HL-60 (cell line): ENCODE measurements around the gene UST.

Source experiments
- DNase-seq, 2 experiments: peaks; one replicate each; pipeline ENCODE4 v3.0.0-alpha.2; 2010 to 2020; ENCODE audit warnings: low read depth in 1 of 2, low spot score in 1 of 2
- H3K27ac ChIP-seq: fragments of 250-450 bp; sonication (Bioruptor Pico); replicated peaks from 2 replicates; pipeline ENCODE4 v1.5.1; 2020; ENCODE audit warnings: mild to moderate bottlenecking, moderate library complexity
- H3K27me3 ChIP-seq: fragments of 250-450 bp; sonication (Bioruptor Pico); 2 replicates; pipeline ENCODE4 v1.5.1; 2021; ENCODE audit warnings: mild to moderate bottlenecking, moderate library complexity; ENCODE audit not compliant: insufficient read depth, poor library complexity, severe bottlenecking
- H3K4me3 ChIP-seq: replicated peaks from 2 replicates; pipeline ENCODE4 v1.5.1; 2011; ENCODE audit warnings: mild to moderate bottlenecking, control low read depth, low read length; ENCODE audit not compliant: insufficient read depth
- GABPA ChIP-seq: IDR thresholded peaks from 2 replicates; pipeline ENCODE4 v1.6.1; 2012; ENCODE audit warnings: low read depth
- POLR2AphosphoS5 ChIP-seq: IDR thresholded peaks from 2 replicates; pipeline ENCODE4 v1.6.1; 2012; ENCODE audit warnings: low read depth
- SPI1 ChIP-seq: IDR thresholded peaks from 2 replicates; pipeline ENCODE4 v1.6.1; 2012; ENCODE audit warnings: low read depth, mild to moderate bottlenecking, borderline replicate concordance
- TF ChIP-seq, protein P1 (sequence below): IDR thresholded peaks from 2 replicates; pipeline ENCODE4 v1.6.1; 2012; ENCODE audit warnings: low read depth; ENCODE audit not compliant: insufficient replicate concordance
- TF ChIP-seq, protein P2 (sequence below): IDR thresholded peaks from one replicate; pipeline ENCODE4 v1.5.1; 2011; ENCODE audit warnings: low read length, control low read depth, inconsistent platforms; ENCODE audit not compliant: insufficient read depth

The UST gene

DNA sequence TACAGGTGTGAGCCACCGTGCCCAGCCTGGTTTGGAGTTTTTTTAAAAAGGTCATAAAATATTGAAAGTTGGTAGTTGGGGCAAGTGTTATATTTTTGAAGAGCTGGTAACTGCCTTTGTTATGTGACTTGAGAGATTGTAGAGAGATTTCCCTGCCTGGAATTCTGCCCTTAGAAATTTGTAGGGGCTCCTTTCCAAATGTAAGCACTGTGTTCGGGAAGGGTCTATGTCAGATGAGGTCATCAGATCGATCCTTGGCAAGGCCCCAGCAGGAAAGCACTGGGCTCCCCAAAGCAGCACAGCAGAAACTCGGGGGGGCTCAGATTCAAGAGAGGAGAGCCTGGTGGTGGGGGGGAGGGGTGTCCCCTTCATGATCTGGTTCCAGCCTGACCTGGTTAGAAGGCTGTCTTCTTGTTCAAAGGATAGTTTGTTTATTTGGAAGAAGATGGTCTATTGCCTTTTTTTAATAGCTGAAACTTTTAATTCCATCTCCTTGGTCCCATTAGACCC, 220.2 kb downstream of the UST start:
- Histone ChIP-seq H3K4me3 (no peak overlapping the region), H3K27ac (no peak overlapping the region), H3K27me3 (peaks cover 5% of the 10 kb centered on the region)
- TF ChIP-seq, protein P1, sequence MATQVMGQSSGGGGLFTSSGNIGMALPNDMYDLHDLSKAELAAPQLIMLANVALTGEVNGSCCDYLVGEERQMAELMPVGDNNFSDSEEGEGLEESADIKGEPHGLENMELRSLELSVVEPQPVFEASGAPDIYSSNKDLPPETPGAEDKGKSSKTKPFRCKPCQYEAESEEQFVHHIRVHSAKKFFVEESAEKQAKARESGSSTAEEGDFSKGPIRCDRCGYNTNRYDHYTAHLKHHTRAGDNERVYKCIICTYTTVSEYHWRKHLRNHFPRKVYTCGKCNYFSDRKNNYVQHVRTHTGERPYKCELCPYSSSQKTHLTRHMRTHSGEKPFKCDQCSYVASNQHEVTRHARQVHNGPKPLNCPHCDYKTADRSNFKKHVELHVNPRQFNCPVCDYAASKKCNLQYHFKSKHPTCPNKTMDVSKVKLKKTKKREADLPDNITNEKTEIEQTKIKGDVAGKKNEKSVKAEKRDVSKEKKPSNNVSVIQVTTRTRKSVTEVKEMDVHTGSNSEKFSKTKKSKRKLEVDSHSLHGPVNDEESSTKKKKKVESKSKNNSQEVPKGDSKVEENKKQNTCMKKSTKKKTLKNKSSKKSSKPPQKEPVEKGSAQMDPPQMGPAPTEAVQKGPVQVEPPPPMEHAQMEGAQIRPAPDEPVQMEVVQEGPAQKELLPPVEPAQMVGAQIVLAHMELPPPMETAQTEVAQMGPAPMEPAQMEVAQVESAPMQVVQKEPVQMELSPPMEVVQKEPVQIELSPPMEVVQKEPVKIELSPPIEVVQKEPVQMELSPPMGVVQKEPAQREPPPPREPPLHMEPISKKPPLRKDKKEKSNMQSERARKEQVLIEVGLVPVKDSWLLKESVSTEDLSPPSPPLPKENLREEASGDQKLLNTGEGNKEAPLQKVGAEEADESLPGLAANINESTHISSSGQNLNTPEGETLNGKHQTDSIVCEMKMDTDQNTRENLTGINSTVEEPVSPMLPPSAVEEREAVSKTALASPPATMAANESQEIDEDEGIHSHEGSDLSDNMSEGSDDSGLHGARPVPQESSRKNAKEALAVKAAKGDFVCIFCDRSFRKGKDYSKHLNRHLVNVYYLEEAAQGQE = no peak
- TF ChIP-seq SPI1 (no peak), POLR2AphosphoS5 (no peak), GABPA (no peak)
- TF ChIP-seq, protein P2, sequence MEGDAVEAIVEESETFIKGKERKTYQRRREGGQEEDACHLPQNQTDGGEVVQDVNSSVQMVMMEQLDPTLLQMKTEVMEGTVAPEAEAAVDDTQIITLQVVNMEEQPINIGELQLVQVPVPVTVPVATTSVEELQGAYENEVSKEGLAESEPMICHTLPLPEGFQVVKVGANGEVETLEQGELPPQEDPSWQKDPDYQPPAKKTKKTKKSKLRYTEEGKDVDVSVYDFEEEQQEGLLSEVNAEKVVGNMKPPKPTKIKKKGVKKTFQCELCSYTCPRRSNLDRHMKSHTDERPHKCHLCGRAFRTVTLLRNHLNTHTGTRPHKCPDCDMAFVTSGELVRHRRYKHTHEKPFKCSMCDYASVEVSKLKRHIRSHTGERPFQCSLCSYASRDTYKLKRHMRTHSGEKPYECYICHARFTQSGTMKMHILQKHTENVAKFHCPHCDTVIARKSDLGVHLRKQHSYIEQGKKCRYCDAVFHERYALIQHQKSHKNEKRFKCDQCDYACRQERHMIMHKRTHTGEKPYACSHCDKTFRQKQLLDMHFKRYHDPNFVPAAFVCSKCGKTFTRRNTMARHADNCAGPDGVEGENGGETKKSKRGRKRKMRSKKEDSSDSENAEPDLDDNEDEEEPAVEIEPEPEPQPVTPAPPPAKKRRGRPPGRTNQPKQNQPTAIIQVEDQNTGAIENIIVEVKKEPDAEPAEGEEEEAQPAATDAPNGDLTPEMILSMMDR = no peak
- no peak for DNase-seq

DNA sequence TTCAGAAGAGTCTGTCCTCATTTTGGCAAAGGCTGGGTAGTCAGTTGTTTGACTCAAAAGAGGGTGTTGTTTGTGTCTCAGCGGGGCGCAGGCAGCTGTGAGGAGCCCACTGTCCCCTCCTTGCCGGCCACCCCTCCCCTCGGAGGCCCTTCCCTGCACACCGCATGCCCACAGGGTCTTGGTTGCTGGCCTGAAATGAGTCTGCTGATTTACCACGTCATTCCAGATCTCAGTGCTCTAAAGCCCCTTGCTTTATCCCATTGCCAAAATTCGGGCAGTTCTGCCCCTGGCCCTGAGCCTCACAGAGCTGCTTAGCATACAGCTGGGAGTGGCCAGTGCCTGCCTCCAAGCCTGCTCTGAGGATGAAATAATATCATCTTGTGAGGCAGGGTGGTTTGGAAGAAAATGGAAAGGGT, 220.7 kb downstream of the UST start:
- no peak for DNase-seq
- H3K27me3 ChIP-seq = peaks cover 5% of the 10 kb centered on the region
- H3K4me3 ChIP-seq = no peak overlapping the region
- TF ChIP-seq, protein P2 = no peak
- TF ChIP-seq, protein P1 = no peak
- TF ChIP-seq POLR2AphosphoS5 (no peak), SPI1 (no peak), GABPA (no peak)
- no peak overlapping the region for H3K27ac ChIP-seq

DNA sequence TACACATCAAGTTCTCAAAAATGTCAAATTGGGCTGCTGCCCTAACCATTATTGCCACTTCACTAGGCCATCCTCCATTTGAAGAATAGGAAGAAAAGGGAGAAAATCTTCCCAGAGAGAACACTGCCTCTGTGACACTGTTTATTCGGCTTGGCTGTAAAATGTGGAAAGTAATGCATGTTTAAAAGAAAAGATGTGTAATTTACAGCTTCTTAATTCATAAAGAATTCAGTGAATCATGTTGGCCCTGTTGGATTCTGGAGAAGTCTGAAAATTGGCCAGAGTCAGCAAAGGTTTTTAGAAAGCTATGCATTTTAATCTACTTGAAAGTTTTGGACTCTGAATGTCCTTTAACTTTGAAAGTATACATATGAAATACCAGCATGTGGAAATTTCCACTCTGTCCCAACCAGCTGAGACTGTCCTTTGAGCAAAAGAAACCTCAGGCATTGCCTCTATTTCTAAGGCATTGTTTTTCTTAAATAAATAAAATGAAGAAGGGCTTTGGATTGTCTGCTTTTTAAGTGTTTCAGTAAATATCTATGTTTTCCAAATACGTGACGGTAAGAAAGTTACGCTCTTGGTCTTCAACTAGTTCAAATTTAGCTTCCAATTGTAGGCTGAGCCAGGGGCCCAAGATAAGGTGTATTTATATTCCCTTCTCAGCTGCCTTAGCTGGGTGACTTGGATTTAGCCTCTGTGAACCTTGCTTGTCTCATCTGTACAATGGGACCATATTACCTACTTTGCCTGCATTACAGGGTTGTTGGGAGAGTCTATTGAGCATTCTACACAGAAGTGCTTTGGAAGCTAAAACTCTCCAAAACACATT, 222.2 kb downstream of the UST start:
- Histone ChIP-seq H3K27me3 (peaks cover 10% of the 10 kb centered on the region), H3K4me3 (no peak overlapping the region), H3K27ac (no peak overlapping the region)
- TF ChIP-seq, protein P2 = no peak
- TF ChIP-seq, protein P1 = no peak
- TF ChIP-seq SPI1 (no peak), GABPA (no peak), POLR2AphosphoS5 (no peak)
- DNase-seq = no peak
